GM12878 (cell line): ENCODE measurements around the gene RALGPS1. TPM values are rescaled to one million over a fixed set of nuclear protein-coding genes. Genes with fewer than 3 reads are reported as not detected.

Source experiments
- ATAC-seq: fragments of 200-7000 bp; cut with Tn5 transposase; 3 replicates; pipeline ENCODE4 v1.9.1; 2020; ENCODE audit warnings: mild to moderate bottlenecking, moderate library complexity
- BruUV-seq: library from RNA; stranded (reverse); fragments of 400-500 nt; replicated peaks from 2 replicates; lab custom pipeline; 2021; lab: Mats Ljungman, UMichigan
- CTCF ChIA-PET: fragments of 300-600 bp; sonication (Branson Sonifier 250); formaldehyde crosslinking; extraction: SDS; loops from one replicate; lab custom pipeline; 2021; ENCODE audit warnings: inconsistent platforms; lab: Yijun Ruan, JAX
- POLR2A ChIA-PET: fragments of 350-600 bp; formaldehyde crosslinking; extraction: SDS; loops from one replicate; lab custom pipeline; 2021; ENCODE audit warnings: inconsistent platforms; lab: Charles Lee
- RAD21 ChIA-PET: fragments of 300-600 bp; sonication (Branson Sonifier 250); formaldehyde crosslinking; loops from one replicate; lab custom pipeline; 2023; ENCODE audit warnings: antibody characterized with exemption; ENCODE audit not compliant: unreplicated experiment; lab: Charles Lee
- SMC1A ChIA-PET: fragments of 300-600 bp; sonication (Branson Sonifier 250); formaldehyde crosslinking; loops from one replicate; lab custom pipeline; 2023; ENCODE audit not compliant: unreplicated experiment, uncharacterized antibody; lab: Charles Lee
- DNase-seq: peaks from one replicate; pipeline ENCODE4 v3.0.0-alpha.2; 2011; ENCODE audit warnings: low read depth, low spot score
- FAIRE-seq: peaks from 3 replicates; lab custom pipeline; 2011; peaks lifted over from hg19 to GRCh38; lab: Jason Lieb, UNC
- H2AFZ ChIP-seq: 2 replicates; pipeline ENCODE4 v1.6.0; 2011; ENCODE audit warnings: low read depth, low read length, control low read depth; ENCODE audit not compliant: control insufficient read depth
- H3K27ac ChIP-seq: 2 replicates; pipeline ENCODE4 v1.5.1; 2011; ENCODE audit warnings: control low read depth; ENCODE audit not compliant: control insufficient read depth, insufficient read depth
- H3K27me3 ChIP-seq, 2 experiments: replicated peaks in 1 of 2; 2 replicates each; pipeline versions ENCODE4 v1.6.0 to v1.6.1; 2011; ENCODE audit warnings: low read length in 1 of 2; ENCODE audit not compliant: control insufficient read depth in 2 of 2, insufficient read depth in 2 of 2
- H3K36me3 ChIP-seq, 2 experiments: 2 replicates each; pipeline ENCODE4 v1.5.1; 2011; ENCODE audit warnings: low read length in 1 of 2; ENCODE audit not compliant: control insufficient read depth in 2 of 2, insufficient read depth in 2 of 2
- H3K4me1 ChIP-seq: 2 replicates; pipeline ENCODE4 v1.6.1; 2011; ENCODE audit warnings: mild to moderate bottlenecking, low read length, moderate library complexity, mixed read lengths; ENCODE audit not compliant: control insufficient read depth, insufficient read depth
- H3K4me2 ChIP-seq: 2 replicates; pipeline ENCODE4 v1.6.0; 2011; ENCODE audit warnings: control low read depth; ENCODE audit not compliant: control insufficient read depth, insufficient read depth
- H3K4me3 ChIP-seq: fragments of 200-600 bp; sonication (generic); 2 replicates; pipeline ENCODE4 v1.5.1; 2016
- H3K79me2 ChIP-seq: 2 replicates; pipeline ENCODE4 v1.6.0; 2011; ENCODE audit warnings: low read length; ENCODE audit not compliant: control insufficient read depth, insufficient read depth
- H3K9ac ChIP-seq: 2 replicates; pipeline ENCODE4 v1.8.0; 2011; ENCODE audit warnings: low read length, control low read depth, mixed read lengths; ENCODE audit not compliant: control insufficient read depth, insufficient read depth
- H3K9me3 ChIP-seq: replicated peaks from 3 replicates; pipeline ENCODE4 v1.5.1; 2011; ENCODE audit warnings: mild to moderate bottlenecking, low read length; ENCODE audit not compliant: control insufficient read depth, insufficient read depth
- H4K20me1 ChIP-seq: 2 replicates; pipeline ENCODE4 v1.6.0; 2011; ENCODE audit not compliant: control insufficient read depth, insufficient read depth
- CHD4 ChIP-seq: fragments of 200-600 bp; sonication (generic); IDR thresholded peaks from 2 replicates; pipeline ENCODE4 v1.6.1; 2016; ENCODE audit warnings: mild to moderate bottlenecking
- CREB1 ChIP-seq: IDR thresholded peaks from 2 replicates; pipeline ENCODE4 v1.6.1; 2012; ENCODE audit warnings: low read depth, mild to moderate bottlenecking, inconsistent platforms
- GATAD2B ChIP-seq: fragments of 450-650 bp; conservative IDR thresholded peaks from 2 replicates; pipeline ENCODE4 v1.6.1; 2017; ENCODE audit warnings: low read depth, mild to moderate bottlenecking, moderate library complexity
- IKZF2 ChIP-seq, 2 experiments: fragments of 450-650 bp; IDR thresholded peaks; 2 replicates each; pipeline ENCODE4 v1.6.1; 2017; ENCODE audit warnings: mild to moderate bottlenecking in 2 of 2, moderate library complexity in 2 of 2
- JUNB ChIP-seq: IDR thresholded peaks from 2 replicates; pipeline ENCODE4 v1.6.1; 2016; ENCODE audit warnings: antibody characterized with exemption, mild to moderate bottlenecking
- KLF5 ChIP-seq: fragments of 450-650 bp; IDR thresholded peaks from 2 replicates; pipeline ENCODE4 v1.6.1; 2014; ENCODE audit warnings: mild to moderate bottlenecking; ENCODE audit not compliant: partially characterized antibody
- LARP7 ChIP-seq: fragments of 450-650 bp; IDR thresholded peaks from 2 replicates; pipeline ENCODE4 v1.6.1; 2017; ENCODE audit warnings: mild to moderate bottlenecking
- NFIC ChIP-seq: IDR thresholded peaks from 2 replicates; pipeline ENCODE4 v1.6.1; 2012; ENCODE audit warnings: low read depth, mild to moderate bottlenecking, inconsistent platforms, low read length, moderate library complexity
- NFXL1 ChIP-seq: fragments of 450-650 bp; IDR thresholded peaks from 2 replicates; pipeline ENCODE4 v1.6.1; 2017; ENCODE audit warnings: antibody characterized with exemption, mild to moderate bottlenecking, borderline replicate concordance
- POLR2AphosphoS2 ChIP-seq: IDR thresholded peaks from 2 replicates; pipeline ENCODE4 v1.6.1; 2011; ENCODE audit warnings: low read depth, mild to moderate bottlenecking, low read length, improper control_type of control experiment, moderate library complexity
- RUNX3 ChIP-seq: IDR thresholded peaks from 2 replicates; pipeline ENCODE4 v1.6.1; 2012; ENCODE audit warnings: low read length, inconsistent platforms
- TCF12 ChIP-seq: IDR thresholded peaks from 2 replicates; pipeline ENCODE4 v1.6.1; 2011; ENCODE audit warnings: low read depth, mild to moderate bottlenecking, low read length
- WGBS: methylation state at CpG from one replicate; pipeline ENCODE4 v1.1.6; 2016; ENCODE audit warnings: low lambda C conversion rate; ENCODE audit not compliant: insufficient replicate concordance, insufficient coverage; ENCODE audit errors: missing lambda C conversion rate; 5-methylcytosine and 5-hydroxymethylcytosine counted together
- in situ Hi-C: fragments of 300-500 bp; cut with MboI; formaldehyde crosslinking; loops from 9 replicates; pipeline ENCODE4 v1.14.3; 2018; ENCODE audit warnings: mixed read lengths
- intact Hi-C: fragments of 100-400 bp; cut with micrococcal nuclease; formaldehyde crosslinking; loops from one replicate; pipeline ENCODE4 v1.14.2; 2022; ENCODE audit not compliant: unreplicated experiment
- polyA plus RNA-seq, 11 experiments: library from polyadenylated mRNA; depleted of rRNA in 4 of 11; unstranded in 6 of 11; stranded (reverse) in 5 of 11; fragments of >200 nt; fragmentation: Nextera tagmentation in 4 of 11; fragmentation: Illumina TruSeq in 1 of 11; extraction: Ambion mirVana in 4 of 11; extraction: Trizol in 1 of 11; gene quantifications; 1 replicate in 1 of 11; 2 replicates in 10 of 11; pipeline versions ENCODE4 v1.2.1 to v1.2.3, GENCODE V29; 2011 to 2016; ENCODE audit warnings: inconsistent platforms in 2 of 11, missing spikeins in 2 of 11, low read depth in 1 of 11
- total RNA-seq, 4 experiments: library from RNA; depleted of rRNA in 3 of 4; stranded (reverse); fragments of >200 nt in 3 of 4; fragmentation: Illumina TruSeq in 1 of 4; extraction: Trizol in 1 of 4; gene quantifications; 2 replicates each; pipeline versions ENCODE4 v1.2.1 to v1.2.3, GENCODE V29; 2013 to 2021
- TF ChIP-seq, protein P1 (sequence below): IDR thresholded peaks from 2 replicates; pipeline ENCODE4 v1.6.1; 2012; ENCODE audit warnings: low read depth, low read length, improper control_type of control experiment
- TF ChIP-seq, protein P2 (sequence below): IDR thresholded peaks from 2 replicates; pipeline ENCODE4 v1.6.1; 2011; ENCODE audit warnings: mild to moderate bottlenecking, low read depth, low read length, moderate library complexity; ENCODE audit not compliant: insufficient replicate concordance

Gene RALGPS1
- total and polyA plus RNA-seq, 10 of the 15 experiments (the other 5 are each of a cell fraction or from before 2014, with no cell fraction given), result 0.13 to 5.6 (median 2.7) TPM

DNA sequence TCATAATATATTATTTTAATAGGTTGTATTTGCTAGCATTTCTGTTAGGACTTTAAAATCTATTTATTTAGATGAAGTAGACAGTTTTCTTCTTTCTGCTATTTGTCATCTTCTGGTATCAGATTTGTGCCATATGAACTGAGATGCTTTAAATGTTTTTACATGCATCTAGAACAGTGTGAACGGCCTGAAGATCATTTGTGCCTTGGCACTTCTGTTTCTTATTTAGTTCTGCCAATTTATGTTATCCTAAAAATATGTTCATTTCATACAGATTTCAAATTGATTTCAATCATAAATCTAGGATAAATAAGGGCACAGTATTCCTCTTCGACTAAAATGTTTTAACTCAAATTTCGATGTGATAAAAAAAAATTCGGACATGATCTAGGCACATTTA, 38.1 kb upstream of the RALGPS1 start:
- DNase-seq, result no peak
- no peaks in the 10 kb centered on the region for H3K27me3 ChIP-seq
- in situ Hi-C loops, result no loop called here
- no peak overlapping the region for H3K9ac ChIP-seq
- ChIA-PET CTCF (no interaction called here), RAD21 (no interaction called here), POLR2A (no interaction called here), SMC1A (interaction anchor here (1.0 kb wide), 1 partner anchor 11 kb away, joined by 4 read pairs; no protein-coding TSS in a partner anchor)
- no peaks in the 10 kb centered on the region for H4K20me1 ChIP-seq
- 94% methylated on average over 4 of the region's 4 CpGs for WGBS
- H3K36me3 ChIP-seq, result peaks cover 10 to 17% of the 10 kb centered on the region in 2 experiments
- BruUV-seq, result no TSS peak
- ATAC-seq, result no peak
- no peak overlapping the region for H2AFZ ChIP-seq
- FAIRE-seq, result no peak
- H3K4me1 ChIP-seq, result peaks cover 11% of the 10 kb centered on the region; the same call in 1 of the 2 replicates
- H3K9me3 ChIP-seq, result no peaks in the 10 kb centered on the region
- H3K27ac ChIP-seq, result no peak overlapping the region
- intact Hi-C loops, result no loop called here
- no peak overlapping the region for H3K4me3 ChIP-seq
- TF ChIP-seq RUNX3 (no peak), NFIC (no peak), LARP7 (no peak), GATAD2B (no peak), CREB1 (no peak), POLR2AphosphoS2 (no peak), KLF5 (no peak), TCF12 (no peak), CHD4 (no peak), NFXL1 (no peak), IKZF2 (IDR thresholded peaks at IDR 0.05) (no peak), JUNB (no peak)
- TF ChIP-seq, protein P1, sequence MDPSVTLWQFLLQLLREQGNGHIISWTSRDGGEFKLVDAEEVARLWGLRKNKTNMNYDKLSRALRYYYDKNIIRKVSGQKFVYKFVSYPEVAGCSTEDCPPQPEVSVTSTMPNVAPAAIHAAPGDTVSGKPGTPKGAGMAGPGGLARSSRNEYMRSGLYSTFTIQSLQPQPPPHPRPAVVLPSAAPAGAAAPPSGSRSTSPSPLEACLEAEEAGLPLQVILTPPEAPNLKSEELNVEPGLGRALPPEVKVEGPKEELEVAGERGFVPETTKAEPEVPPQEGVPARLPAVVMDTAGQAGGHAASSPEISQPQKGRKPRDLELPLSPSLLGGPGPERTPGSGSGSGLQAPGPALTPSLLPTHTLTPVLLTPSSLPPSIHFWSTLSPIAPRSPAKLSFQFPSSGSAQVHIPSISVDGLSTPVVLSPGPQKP, result no peak
- TF ChIP-seq, protein P2, sequence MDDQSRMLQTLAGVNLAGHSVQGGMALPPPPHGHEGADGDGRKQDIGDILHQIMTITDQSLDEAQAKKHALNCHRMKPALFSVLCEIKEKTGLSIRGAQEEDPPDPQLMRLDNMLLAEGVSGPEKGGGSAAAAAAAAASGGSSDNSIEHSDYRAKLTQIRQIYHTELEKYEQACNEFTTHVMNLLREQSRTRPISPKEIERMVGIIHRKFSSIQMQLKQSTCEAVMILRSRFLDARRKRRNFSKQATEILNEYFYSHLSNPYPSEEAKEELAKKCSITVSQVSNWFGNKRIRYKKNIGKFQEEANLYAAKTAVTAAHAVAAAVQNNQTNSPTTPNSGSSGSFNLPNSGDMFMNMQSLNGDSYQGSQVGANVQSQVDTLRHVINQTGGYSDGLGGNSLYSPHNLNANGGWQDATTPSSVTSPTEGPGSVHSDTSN, result no peak
- H3K4me2 ChIP-seq, result no peak overlapping the region
- peaks cover 2% of the 10 kb centered on the region for H3K79me2 ChIP-seq
